ENCODE measurements around the gene TGFB2.
A peak's percentile ranks its signal among the peaks of the same experiment; 100 is the strongest.

TGFB2 gene

DNA sequence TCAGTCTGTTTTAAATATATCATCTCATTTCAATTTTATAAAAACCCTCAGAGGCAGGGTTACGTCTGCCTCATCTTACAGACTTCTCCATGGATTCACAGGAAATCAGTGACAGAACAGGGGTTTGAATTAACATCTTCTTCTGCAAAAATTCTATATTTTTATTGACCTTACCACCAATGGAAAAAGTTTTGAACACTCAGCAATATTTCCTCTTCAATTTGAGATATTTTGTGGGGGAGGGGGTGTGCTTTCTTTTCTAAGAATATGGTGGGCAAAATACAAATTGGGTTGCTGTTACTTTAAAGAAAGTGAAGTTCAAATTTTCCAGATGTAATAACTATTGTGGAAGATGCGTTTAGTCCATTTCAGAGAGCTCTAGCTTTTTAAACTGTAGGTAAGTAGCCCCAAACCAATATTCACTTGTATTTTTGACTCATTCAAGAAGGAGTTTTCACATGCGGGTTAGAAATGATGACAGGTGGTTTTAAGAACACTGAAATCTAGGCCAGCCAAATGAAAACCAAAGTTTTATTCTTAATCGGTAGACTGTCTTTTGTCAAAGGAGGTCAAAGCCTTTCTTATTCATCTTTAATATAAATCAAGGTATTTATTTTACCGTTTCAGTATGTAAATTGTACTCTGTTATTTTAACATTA, 17.4 kb downstream of the TGFB2 start:
- no peak for DNase-seq (ENCODE audit: low read depth)

GRCh38 chr1:218363141-218363540, 18.0 kb downstream of the TGFB2 start:
- DNase-seq (ENCODE audit: low read depth) = no peak

GRCh38 chr1:218364028-218364710, 19.0 kb downstream of the TGFB2 start:
- DNase-seq (ENCODE audit: low read depth) = no peak

DNA sequence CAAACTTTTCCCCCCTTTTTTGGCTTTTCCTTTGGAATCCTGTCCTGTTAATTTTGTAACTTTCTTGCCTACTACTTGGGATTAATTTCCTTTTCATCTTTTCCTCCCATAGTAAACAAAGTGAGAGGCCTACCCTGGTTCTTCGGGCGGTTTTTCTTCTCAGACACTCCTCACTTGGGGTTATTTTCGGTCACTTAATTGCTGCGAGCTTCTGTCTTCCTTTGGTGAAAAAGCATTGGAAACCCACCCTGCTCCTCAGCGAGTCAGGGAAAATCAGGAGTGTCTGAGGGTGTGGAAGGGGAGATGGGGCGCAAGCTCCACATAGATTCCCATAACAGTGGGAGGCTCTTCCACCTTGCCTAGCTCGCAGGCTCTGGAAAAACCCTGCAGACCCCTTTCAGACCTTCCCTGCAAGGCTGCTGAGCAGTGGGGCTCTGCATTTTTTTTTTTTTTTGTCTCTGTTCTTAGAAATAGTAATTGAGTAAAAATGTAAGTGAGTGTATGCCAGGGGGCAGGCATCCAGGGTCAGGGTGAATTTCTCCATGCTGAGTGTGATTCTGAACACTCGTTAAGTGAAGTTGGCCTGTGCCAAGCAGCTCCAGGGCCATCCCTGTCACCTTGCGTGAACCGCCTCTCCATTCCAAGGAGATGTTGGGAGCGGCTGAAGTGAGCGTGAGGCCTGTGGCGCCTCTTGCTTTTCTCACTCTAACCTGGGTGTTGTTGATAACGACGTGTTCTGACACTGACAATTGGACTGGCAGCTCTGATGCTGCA, 20.3 kb downstream of the TGFB2 start:
- DNase-seq (ENCODE audit: low read depth) = peak; percentile 38

DNA sequence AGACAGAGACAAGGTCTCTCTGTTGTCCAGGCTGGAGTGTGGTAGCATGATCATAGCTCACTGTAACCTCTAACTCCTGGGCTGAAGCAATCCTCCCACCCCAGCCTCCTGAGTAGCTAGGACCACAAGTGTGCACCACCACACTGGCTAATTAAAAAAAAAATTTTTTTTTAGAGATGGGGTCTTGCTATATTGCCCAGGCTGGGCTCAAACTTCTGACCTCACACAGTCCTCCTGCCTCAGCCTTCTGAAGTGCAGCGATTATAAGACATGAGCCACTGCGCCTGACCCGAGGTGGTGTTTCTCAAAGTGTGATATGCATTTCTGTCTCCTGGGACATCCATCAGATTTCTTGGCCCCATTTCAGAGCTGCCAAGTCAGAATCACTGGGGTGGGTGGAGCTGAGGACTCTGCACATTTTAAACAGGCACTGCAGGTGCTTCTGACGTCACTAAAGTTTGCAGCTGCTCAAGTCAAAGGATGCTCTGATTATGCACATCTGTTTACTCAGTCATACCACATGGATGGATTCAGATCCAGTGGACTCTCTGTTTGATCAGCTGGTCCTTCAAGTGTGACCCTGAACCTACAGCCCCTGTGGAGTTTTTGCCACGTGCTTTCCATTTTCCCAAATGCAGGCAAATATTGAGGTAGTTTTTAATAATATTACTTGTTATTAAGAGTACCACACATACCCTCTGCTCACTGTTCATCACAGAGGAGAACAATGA, 21.4 kb downstream of the TGFB2 start:
- no peak for DNase-seq (ENCODE audit: low read depth)

DNA sequence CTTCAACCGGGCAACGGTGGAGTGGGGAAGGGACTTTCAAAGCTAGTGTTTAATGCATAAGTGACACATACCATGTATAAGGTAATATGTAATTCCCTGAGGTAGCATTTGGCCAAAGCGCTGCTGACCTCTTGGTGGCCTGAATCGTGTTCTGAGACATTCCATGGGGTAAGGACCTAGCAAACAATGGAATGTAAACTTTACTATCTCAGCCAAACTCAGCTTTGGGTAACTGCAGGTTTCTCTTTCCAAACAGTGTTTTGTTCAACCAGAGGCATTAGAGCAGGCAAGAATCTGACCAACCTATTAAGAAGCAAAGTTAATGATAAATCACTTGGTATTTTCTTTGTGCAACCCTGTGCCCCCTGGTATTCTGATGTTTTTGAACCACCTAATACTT, 22.0 kb downstream of the TGFB2 start:
- DNase-seq (ENCODE audit: low read depth) = no peak

DNA sequence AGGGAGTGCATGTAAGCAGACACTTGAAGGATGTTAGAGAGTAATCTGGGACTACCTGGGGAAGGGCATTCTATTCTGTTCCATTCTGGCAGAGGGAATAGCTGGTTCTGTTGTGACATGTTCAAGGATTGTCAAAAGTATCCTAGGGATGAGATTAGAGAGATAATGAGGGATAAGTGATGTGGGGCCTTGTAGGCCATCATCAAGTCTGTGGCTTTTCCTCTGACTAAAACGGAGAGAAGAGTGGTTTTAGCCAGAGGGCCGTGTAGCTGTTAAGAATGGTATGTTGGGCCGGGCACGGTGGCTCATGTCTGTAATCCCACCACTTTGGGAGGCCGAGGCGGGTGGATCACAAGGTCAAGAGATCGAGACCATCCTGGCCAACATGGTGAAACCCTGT, 23.6 kb downstream of the TGFB2 start:
- DNase-seq (ENCODE audit: low read depth) = no peak

GRCh38 chr1:218369688-218370511, 24.8 kb downstream of the TGFB2 start:
- DNase-seq (ENCODE audit: low read depth) = no peak

- peak; percentile 84 for DNase-seq (ENCODE audit: low read depth)
These were observed 27.0 kb downstream of the TGFB2 start for GRCh38 chr1:218371927-218372672.

- DNase-seq (ENCODE audit: low read depth) = no peak
These were observed 29.5 kb downstream of the TGFB2 start for GRCh38 chr1:218374401-218375353.

DNA sequence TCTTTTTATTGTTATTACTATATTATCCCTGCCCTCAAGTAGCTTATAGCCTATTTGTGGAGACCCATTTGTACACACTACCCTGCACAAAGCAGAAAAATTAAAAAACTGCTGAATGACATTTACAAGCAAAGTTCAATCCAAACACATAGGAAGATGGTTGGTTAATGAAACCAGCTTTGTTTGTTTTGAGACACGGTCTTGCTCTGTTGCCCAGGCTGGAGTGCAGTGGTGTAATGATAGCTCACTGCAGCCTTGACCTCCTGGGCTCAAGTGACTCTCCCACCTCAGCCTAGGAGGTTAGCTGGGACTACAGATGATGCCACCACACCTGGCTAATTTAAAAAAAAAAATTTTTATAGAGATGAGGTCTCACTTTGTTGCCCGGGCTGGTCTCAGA, 31.6 kb downstream of the TGFB2 start:
- peak; percentile 40 for DNase-seq (ENCODE audit: low read depth)

DNA sequence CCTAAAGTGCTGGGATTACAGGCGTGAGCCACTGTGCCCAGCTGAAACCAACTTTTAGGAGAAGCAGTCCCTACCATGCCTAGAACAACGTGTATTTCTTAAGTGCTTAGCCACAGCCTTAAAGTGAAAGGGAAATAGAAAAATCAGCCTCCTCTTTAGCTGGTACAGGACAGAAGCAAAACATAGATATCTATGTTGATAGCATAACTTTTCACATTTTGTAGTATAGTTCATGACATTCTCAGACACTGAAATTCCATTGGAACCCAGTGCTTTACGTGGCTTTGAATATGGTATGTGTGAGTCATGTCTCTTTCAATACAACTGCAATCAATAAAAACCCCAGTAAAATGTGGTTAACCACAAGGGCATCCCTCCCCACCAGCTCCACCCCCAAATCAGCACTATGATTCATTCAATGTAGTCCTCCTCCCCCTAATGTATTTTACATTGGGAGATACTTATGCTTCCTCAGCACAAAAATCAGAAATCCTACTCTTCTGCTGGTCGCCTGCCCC, 32.1 kb downstream of the TGFB2 start:
- peak; percentile 91 for DNase-seq (ENCODE audit: low read depth)

GRCh38 chr1:218380125-218380977, 35.2 kb downstream of the TGFB2 start:
- peak; percentile 76 for DNase-seq (ENCODE audit: low read depth)

GRCh38 chr1:218382261-218382660, 37.1 kb downstream of the TGFB2 start:
- DNase-seq (ENCODE audit: low read depth) = no peak

DNA sequence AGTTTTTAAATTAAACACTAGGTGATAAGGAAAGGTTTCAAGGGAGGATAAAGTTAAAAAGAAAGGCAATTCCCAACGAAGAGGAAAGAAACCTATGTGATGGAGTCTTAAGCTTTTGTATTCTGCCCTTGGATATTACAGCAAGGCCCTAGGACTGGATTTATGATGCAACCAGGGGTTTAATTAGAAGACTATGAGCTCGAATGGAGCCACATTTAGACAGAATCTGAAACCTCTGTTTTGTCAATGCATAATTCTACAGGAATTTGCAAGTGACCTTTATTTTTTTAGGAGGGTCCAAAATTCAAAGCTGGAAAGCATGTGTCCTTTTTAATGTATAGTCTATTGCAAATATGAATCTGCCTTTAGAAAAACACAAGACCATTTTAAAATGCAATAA, 37.9 kb downstream of the TGFB2 start:
- peak; percentile 44 for DNase-seq (ENCODE audit: low read depth)

DNA sequence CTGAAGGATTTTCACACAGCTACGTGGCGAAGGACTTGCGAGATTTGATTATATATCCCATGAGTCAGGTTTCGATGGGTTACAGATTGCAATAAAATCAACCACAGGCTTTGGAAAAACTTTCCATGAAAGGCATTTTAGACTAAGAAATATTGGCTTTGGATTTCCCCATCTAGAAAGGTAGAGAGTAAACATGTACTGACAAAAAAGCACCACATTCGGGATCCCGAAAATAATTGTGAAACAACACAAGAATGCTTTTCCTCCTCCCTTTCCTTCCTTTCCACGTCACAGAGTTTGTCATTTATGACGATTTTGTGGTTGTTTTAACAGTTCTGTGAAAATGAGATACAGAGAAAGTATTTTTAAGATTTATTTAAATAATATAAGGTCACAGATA, 38.5 kb downstream of the TGFB2 start:
- peak; percentile 32 for DNase-seq (ENCODE audit: low read depth)

GRCh38 chr1:218384581-218384993, 39.5 kb downstream of the TGFB2 start:
- peak; percentile 26 for DNase-seq (ENCODE audit: low read depth)

- DNase-seq (ENCODE audit: low read depth) = no peak
These were observed 43.5 kb downstream of the TGFB2 start for GRCh38 chr1:218388591-218388990.
